OCI-LY1 (cell line): ENCODE data around the gene ALG5.

Source experiments
- H2AFZ ChIP-seq: fragments of 200-600 bp; sonication (generic), shearing (Covaris generic); 2 replicates; pipeline ENCODE4 v1.6.0; 2014; ENCODE audit warnings: antibody characterized with exemption, mild to moderate bottlenecking, low read length
- H3F3A ChIP-seq: fragments of 200-600 bp; sonication (generic), shearing (Covaris generic); 2 replicates; pipeline ENCODE4 v1.6.0; 2014; ENCODE audit warnings: mild to moderate bottlenecking, antibody characterized with exemption, low read length, moderate library complexity; ENCODE audit not compliant: insufficient read depth
- H3K27ac ChIP-seq: fragments of 200-600 bp; sonication (generic); 2 replicates; pipeline ENCODE4 v1.5.1; 2014; ENCODE audit warnings: low read length, mixed run types, mild to moderate bottlenecking, low read depth; ENCODE audit not compliant: poor library complexity, severe bottlenecking
- H3K27me3 ChIP-seq: fragments of 200-600 bp; sonication (generic); 2 replicates; pipeline ENCODE4 v1.6.0; 2014; ENCODE audit warnings: antibody characterized with exemption, mild to moderate bottlenecking, low read length, moderate library complexity; ENCODE audit not compliant: insufficient read depth
- H3K36me3 ChIP-seq: fragments of 200-600 bp; sonication (generic); 2 replicates; pipeline ENCODE4 v1.6.1; 2014; ENCODE audit warnings: mild to moderate bottlenecking, antibody characterized with exemption, low read length, moderate library complexity, mixed read lengths; ENCODE audit not compliant: insufficient read depth
- H3K4me1 ChIP-seq: fragments of 200-600 bp; sonication (generic); 2 replicates; pipeline ENCODE4 v1.5.1; 2014; ENCODE audit warnings: mild to moderate bottlenecking, low read length, moderate library complexity; ENCODE audit not compliant: insufficient read depth, severe bottlenecking
- H3K4me2 ChIP-seq: fragments of 200-600 bp; sonication (generic), shearing (Covaris generic); 2 replicates; pipeline ENCODE4 v1.6.1; 2014; ENCODE audit warnings: low read length
- H3K4me3 ChIP-seq: fragments of 200-600 bp; sonication (generic); 2 replicates; pipeline ENCODE4 v1.5.1; 2014; ENCODE audit warnings: low read length, low read depth, mild to moderate bottlenecking, mixed read lengths; ENCODE audit not compliant: poor library complexity, severe bottlenecking
- H3K79me2 ChIP-seq: fragments of 200-600 bp; shearing (Covaris generic); 2 replicates; pipeline ENCODE4 v1.6.1; 2016; ENCODE audit warnings: mixed run types, low read length, mixed read lengths; ENCODE audit not compliant: insufficient read depth
- H3K9ac ChIP-seq: fragments of 200-600 bp; sonication (generic), shearing (Covaris generic); 2 replicates; pipeline ENCODE4 v1.6.1; 2014; ENCODE audit warnings: mild to moderate bottlenecking, low read length, mixed read lengths
- H3K9me2 ChIP-seq: fragments of 200-600 bp; sonication (generic), shearing (Covaris generic); 2 replicates; pipeline ENCODE4 v1.6.1; 2014; ENCODE audit warnings: low read depth, mild to moderate bottlenecking, low read length, mixed read lengths
- H3K9me3 ChIP-seq: fragments of 200-600 bp; shearing (Covaris generic); 2 replicates; pipeline ENCODE4 v1.6.1; 2014; ENCODE audit warnings: low read length, mixed read lengths
- H4K20me1 ChIP-seq: fragments of 200-600 bp; sonication (generic), shearing (Covaris generic); 2 replicates; pipeline ENCODE4 v1.6.0; 2016; ENCODE audit warnings: mild to moderate bottlenecking, low read length; ENCODE audit not compliant: insufficient read depth
- CTCF ChIP-seq: fragments of 200-600 bp; sonication (generic), shearing (Covaris generic); IDR thresholded peaks from 2 replicates; pipeline ENCODE4 v1.5.1; 2017; ENCODE audit warnings: mild to moderate bottlenecking, antibody characterized with exemption, low read length, moderate library complexity, mixed read lengths
- EZH2 ChIP-seq: fragments of 200-600 bp; sonication (generic), shearing (Covaris generic); IDR thresholded peaks from 2 replicates; pipeline ENCODE4 v1.8.0; 2017; ENCODE audit warnings: borderline replicate concordance, mixed run types, mild to moderate bottlenecking, antibody characterized with exemption, low read length, moderate library complexity, mixed read lengths

The ALG5 gene

GRCh38 chr13:36912369-36912768 is 86.8 kb downstream of the ALG5 start:
- Histone ChIP-seq H3K36me3 (no peaks in the 10 kb centered on the region), H3K79me2 (no peaks in the 10 kb centered on the region), H4K20me1 (no peaks in the 10 kb centered on the region), H3K27ac (no peak overlapping the region), H3K4me3 (no peak overlapping the region), H2AFZ (no peak overlapping the region), H3K4me1 (no peaks in the 10 kb centered on the region), H3K27me3 (no peaks in the 10 kb centered on the region), H3K9me3 (no peaks in the 10 kb centered on the region), H3K9ac (no peak overlapping the region), H3F3A (no peaks in the 10 kb centered on the region), H3K9me2 (no peaks in the 10 kb centered on the region), H3K4me2 (no peak overlapping the region)
- no peak for TF ChIP-seq EZH2
- no peak for TF ChIP-seq CTCF

- Histone ChIP-seq H3K27me3 (no peaks in the 10 kb centered on the region), H3K9me2 (no peaks in the 10 kb centered on the region), H3K27ac (no peak overlapping the region), H3K79me2 (no peaks in the 10 kb centered on the region), H3K4me2 (no peak overlapping the region), H2AFZ (no peak overlapping the region), H3F3A (no peaks in the 10 kb centered on the region), H3K9ac (no peak overlapping the region), H3K4me3 (no peak overlapping the region), H3K9me3 (no peaks in the 10 kb centered on the region), H3K4me1 (no peaks in the 10 kb centered on the region), H3K36me3 (no peaks in the 10 kb centered on the region), H4K20me1 (no peaks in the 10 kb centered on the region)
- no peak for TF ChIP-seq CTCF
- TF ChIP-seq EZH2, result no peak
Observed at GRCh38 chr13:36910545-36910944, 88.6 kb downstream of the ALG5 start.

GRCh38 chr13:36907821-36908220 is 91.3 kb downstream of the ALG5 start:
- no peak overlapping the region for H3K9ac ChIP-seq
- H4K20me1 ChIP-seq, result no peaks in the 10 kb centered on the region
- no peaks in the 10 kb centered on the region for H3K79me2 ChIP-seq
- no peak for TF ChIP-seq CTCF
- TF ChIP-seq EZH2, result no peak
- H3K9me2 ChIP-seq, result no peaks in the 10 kb centered on the region
- no peaks in the 10 kb centered on the region for H3K9me3 ChIP-seq
- no peaks in the 10 kb centered on the region for H3K4me1 ChIP-seq
- no peaks in the 10 kb centered on the region for H3K36me3 ChIP-seq
- H2AFZ ChIP-seq, result no peak overlapping the region
- H3F3A ChIP-seq, result no peaks in the 10 kb centered on the region
- no peak overlapping the region for H3K4me3 ChIP-seq
- no peaks in the 10 kb centered on the region for H3K27me3 ChIP-seq
- H3K27ac ChIP-seq, result no peak overlapping the region
- no peak overlapping the region for H3K4me2 ChIP-seq
